Thyroid gland (tissue), 4 donors: ENCODE results near the gene KAT2A. TPM values are rescaled to one million over a fixed set of nuclear protein-coding genes. Genes with fewer than 3 reads are reported as not detected.
A peak's percentile ranks its signal among the peaks of the same experiment; 100 is the strongest.

Experiments
- DNase-seq, 2 donors: peaks; one replicate each; pipeline ENCODE4 v3.0.0-alpha.2; 2019
- H3K27ac ChIP-seq, 3 donors: fragments of 200-600 bp; sonication (generic); 1 replicate in 2 of 3; 2 replicates in 1 of 3; pipeline ENCODE4 v1.5.1; 2016 to 2019; ENCODE audit warnings: mild to moderate bottlenecking in 1 of 3, moderate library complexity in 1 of 3
- H3K27me3 ChIP-seq: fragments of 200-600 bp; sonication (generic); one replicate; pipeline ENCODE4 v1.5.1; 2019
- H3K36me3 ChIP-seq, 2 donors: fragments of 200-600 bp; sonication (generic); one replicate each; pipeline ENCODE4 v1.5.1; 2016 to 2019
- H3K4me1 ChIP-seq, 2 donors: fragments of 200-600 bp; sonication (generic); one replicate each; pipeline ENCODE4 v1.5.1; 2017 to 2019
- H3K4me3 ChIP-seq, 3 donors: fragments of 200-600 bp; sonication (generic); replicated peaks in 1 of 3; 1 replicate in 2 of 3; 2 replicates in 1 of 3; pipeline ENCODE4 v1.5.1; 2016; ENCODE audit warnings: mild to moderate bottlenecking in 1 of 3
- H3K9me3 ChIP-seq: fragments of 200-600 bp; sonication (generic); one replicate; pipeline ENCODE4 v1.5.1; 2017
- CTCF ChIP-seq, 6 experiments: fragments of 200-600 bp in 3 of 6; fragments of 450-650 bp in 3 of 6; sonication (generic) in 3 of 6; IDR thresholded peaks; one replicate each; pipeline ENCODE4 v1.5.1; 2016 to 2019; ENCODE audit warnings: antibody characterized with exemption in 6 of 6, mild to moderate bottlenecking in 2 of 6, inconsistent platforms in 1 of 6, moderate library complexity in 1 of 6
- POLR2A ChIP-seq, 2 donors: fragments of 450-650 bp; IDR thresholded peaks; one replicate each; pipeline ENCODE4 v1.6.1; 2017; ENCODE audit warnings: antibody characterized with exemption in 2 of 2, mild to moderate bottlenecking in 2 of 2, moderate library complexity in 1 of 2
- WGBS, 2 donors: methylation state at CpG; one replicate each; pipeline ENCODE4 v1.1.5; 2017; 5-methylcytosine and 5-hydroxymethylcytosine counted together
- intact Hi-C: fragments of 100-400 bp; cut with DNase I; formaldehyde crosslinking; loops from one replicate; pipeline ENCODE4 v1.15.1; 2023
- total RNA-seq, 4 donors: library from RNA; depleted of rRNA; stranded (reverse); fragments of >200 nt; gene quantifications; one replicate each; pipeline ENCODE4 v1.2.3, GENCODE V29; 2016

Gene KAT2A
- total RNA-seq, 4 donors from 2014 or later: 14.2 to 37.9 (median 23.3) TPM

GRCh38 chr17:42106009-42106408 lies 15.2 kb downstream of the KAT2A start:
- H3K27ac ChIP-seq: no peak overlapping the region
- H3K9me3 ChIP-seq: no peaks in the 10 kb centered on the region
- peaks cover under 1 to 1% of the 10 kb centered on the region in 2 donors for H3K4me1 ChIP-seq
- TF ChIP-seq CTCF (IDR thresholded peaks at IDR 0.05) (no peak), POLR2A (IDR thresholded peaks at IDR 0.05) (no peak)
- 83 to 88% methylated on average over 2 of the region's 2 CpGs for WGBS, 2 donors
- intact Hi-C loops: no loop called here
- no peaks in the 10 kb centered on the region for H3K27me3 ChIP-seq
- H3K36me3 ChIP-seq: no peaks in the 10 kb centered on the region
- no peak overlapping the region for H3K4me3 ChIP-seq
- DNase-seq: no peak

- DNase-seq: no peak
- intact Hi-C loops: no loop called here
- Histone ChIP-seq H3K9me3 (no peaks in the 10 kb centered on the region), H3K4me1 (no peaks in the 10 kb centered on the region), H3K36me3 (no peaks in the 10 kb centered on the region), H3K4me3 (no peak overlapping the region), H3K27me3 (no peaks in the 10 kb centered on the region), H3K27ac (no peak overlapping the region)
- WGBS, 2 donors: 87 to 91% methylated on average over 3 of the region's 3 CpGs
- TF ChIP-seq CTCF (IDR thresholded peaks at IDR 0.05) (no peak), POLR2A (IDR thresholded peaks at IDR 0.05) (no peak)
Measured at GRCh38 chr17:42104264-42104663, 16.9 kb downstream of the KAT2A start.

- Histone ChIP-seq H3K4me3 (no peak overlapping the region), H3K9me3 (no peaks in the 10 kb centered on the region), H3K36me3 (no peaks in the 10 kb centered on the region), H3K27ac (no peak overlapping the region), H3K27me3 (no peaks in the 10 kb centered on the region), H3K4me1 (peaks cover under 1% of the 10 kb centered on the region in 2 donors)
- TF ChIP-seq POLR2A (IDR thresholded peaks at IDR 0.05): no peak
- no peak for TF ChIP-seq CTCF (IDR thresholded peaks at IDR 0.05)
- no peak for DNase-seq
- intact Hi-C loops: no loop called here
- 86% methylated on average over 11 of the region's 11 CpGs for WGBS, 2 donors
Measured at GRCh38 chr17:42103221-42103954, 17.8 kb downstream of the KAT2A start.

GRCh38 chr17:42101513-42102292 lies 19.5 kb downstream of the KAT2A start:
- no peaks in the 10 kb centered on the region for H3K9me3 ChIP-seq
- WGBS, 2 donors: 46 to 53% methylated on average over 10 to 12 of the region's 14 CpGs
- H3K27ac ChIP-seq: no peak overlapping the region
- DNase-seq: peak in 1 of 2 donors; percentile 41
- TF ChIP-seq POLR2A (IDR thresholded peaks at IDR 0.05) (no peak), CTCF (IDR thresholded peaks at IDR 0.05) (peak in 4 of 6 experiments; percentile 28 to 52 (median 30))
- no peak overlapping the region for H3K4me3 ChIP-seq
- H3K27me3 ChIP-seq: peaks cover 9% of the 10 kb centered on the region
- H3K36me3 ChIP-seq: no peaks in the 10 kb centered on the region
- peaks cover 6 to 8% of the 10 kb centered on the region in 2 donors for H3K4me1 ChIP-seq
- intact Hi-C loops: no loop called here
